ENCODE results near the gene ALK. TPM values are rescaled to one million over a fixed set of nuclear protein-coding genes. Genes with fewer than 3 reads are reported as not detected.

The ALK gene
- total RNA-seq, 4 donors from 2014 or later = 0.19 TPM; not detected in 3

DNA sequence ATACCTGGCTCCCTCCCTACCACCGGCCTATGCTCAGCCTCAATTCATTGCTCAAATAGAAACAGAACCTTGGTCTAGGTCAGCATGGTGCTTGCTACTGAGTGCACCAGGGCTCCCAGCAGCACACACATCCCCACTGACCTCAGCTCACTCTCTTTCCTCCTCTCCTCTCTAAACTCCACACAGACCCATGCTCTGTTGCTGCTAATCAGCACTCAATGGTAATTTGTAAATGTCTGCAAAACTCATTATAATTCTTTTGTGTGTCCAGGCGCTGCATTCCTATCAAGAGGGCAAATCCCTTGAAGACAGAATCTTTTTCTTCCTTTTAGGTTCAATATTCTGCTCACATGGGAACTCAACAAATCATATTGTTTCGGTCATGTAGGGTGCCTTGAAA lies 424.0 kb downstream of the ALK start:
- WGBS, 2 donors = 88 to 93% methylated on average over 3 of the region's 3 CpGs
- TF ChIP-seq, protein P1, sequence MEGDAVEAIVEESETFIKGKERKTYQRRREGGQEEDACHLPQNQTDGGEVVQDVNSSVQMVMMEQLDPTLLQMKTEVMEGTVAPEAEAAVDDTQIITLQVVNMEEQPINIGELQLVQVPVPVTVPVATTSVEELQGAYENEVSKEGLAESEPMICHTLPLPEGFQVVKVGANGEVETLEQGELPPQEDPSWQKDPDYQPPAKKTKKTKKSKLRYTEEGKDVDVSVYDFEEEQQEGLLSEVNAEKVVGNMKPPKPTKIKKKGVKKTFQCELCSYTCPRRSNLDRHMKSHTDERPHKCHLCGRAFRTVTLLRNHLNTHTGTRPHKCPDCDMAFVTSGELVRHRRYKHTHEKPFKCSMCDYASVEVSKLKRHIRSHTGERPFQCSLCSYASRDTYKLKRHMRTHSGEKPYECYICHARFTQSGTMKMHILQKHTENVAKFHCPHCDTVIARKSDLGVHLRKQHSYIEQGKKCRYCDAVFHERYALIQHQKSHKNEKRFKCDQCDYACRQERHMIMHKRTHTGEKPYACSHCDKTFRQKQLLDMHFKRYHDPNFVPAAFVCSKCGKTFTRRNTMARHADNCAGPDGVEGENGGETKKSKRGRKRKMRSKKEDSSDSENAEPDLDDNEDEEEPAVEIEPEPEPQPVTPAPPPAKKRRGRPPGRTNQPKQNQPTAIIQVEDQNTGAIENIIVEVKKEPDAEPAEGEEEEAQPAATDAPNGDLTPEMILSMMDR (IDR thresholded peaks at IDR 0.05) = no peak
- TF ChIP-seq POLR2A (IDR thresholded peaks at IDR 0.05) = no peak
- Histone ChIP-seq H3K4me3 (no peak overlapping the region), H3K27ac (no peak overlapping the region), H3K27me3 (peaks cover 0 to 22% (median 0%) of the 10 kb centered on the region in 4 donors), H3K4me1 (no peaks in the 10 kb centered on the region), H3K36me3 (no peaks in the 10 kb centered on the region), H3K9me3 (no peaks in the 10 kb centered on the region)
- no peak for DNase-seq
- intact Hi-C loops (cut with DNase I) = no loop called here

DNA sequence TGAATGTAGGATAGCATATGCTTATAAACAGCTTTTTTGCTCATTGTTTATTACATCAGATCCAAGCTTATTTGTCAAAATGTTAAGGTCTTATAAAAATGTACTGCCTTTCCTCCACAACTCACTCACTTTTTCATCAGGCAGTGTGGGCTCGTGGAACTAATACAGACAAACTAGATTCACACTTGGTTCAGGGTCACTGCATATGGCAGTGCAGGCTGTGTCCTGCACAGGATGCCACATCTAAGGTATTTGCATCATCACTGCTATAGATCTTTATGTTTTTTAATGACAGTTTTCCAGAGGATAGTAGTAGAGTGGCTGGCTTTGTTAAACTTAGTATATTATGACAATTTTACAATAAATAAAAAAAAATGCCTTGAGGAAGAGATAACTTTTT lies 425.2 kb downstream of the ALK start:
- no peak for DNase-seq
- H3K4me1 ChIP-seq = no peaks in the 10 kb centered on the region
- no peak for TF ChIP-seq POLR2A (IDR thresholded peaks at IDR 0.05)
- TF ChIP-seq, protein P1 (IDR thresholded peaks at IDR 0.05) = no peak
- H3K9me3 ChIP-seq = no peaks in the 10 kb centered on the region
- H3K27me3 ChIP-seq = peaks cover 0 to 20% (median 0%) of the 10 kb centered on the region in 4 donors
- 20 to 47% methylated on average over 1 of the region's 1 CpG for WGBS, 2 donors
- intact Hi-C loops (cut with DNase I) = no loop called here
- no peak overlapping the region for H3K27ac ChIP-seq
- no peaks in the 10 kb centered on the region for H3K36me3 ChIP-seq
- no peak overlapping the region for H3K4me3 ChIP-seq

DNA sequence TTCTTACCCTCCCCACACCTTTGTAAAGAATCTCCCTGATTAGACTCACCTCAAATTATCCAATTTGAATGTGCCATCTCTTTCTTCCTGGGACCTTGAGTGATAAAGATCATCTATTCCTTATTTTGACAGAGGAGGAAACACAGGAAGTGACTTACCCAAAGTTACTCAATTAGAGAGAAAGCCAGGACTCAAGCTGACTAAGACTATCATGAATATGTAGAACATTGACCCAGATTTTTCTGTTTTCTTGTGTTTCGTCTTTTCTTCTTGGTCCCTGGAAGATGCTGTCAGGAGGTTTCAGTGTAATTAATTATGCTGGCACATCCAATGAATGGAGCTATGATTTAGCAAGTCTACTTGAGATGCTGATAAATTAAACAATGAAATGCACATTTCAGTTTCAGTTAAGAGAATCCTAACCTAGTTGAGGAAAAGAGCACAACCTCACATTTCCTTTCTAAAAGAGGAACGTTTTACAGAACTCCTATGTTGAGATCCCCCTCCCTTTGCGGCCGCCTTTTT lies 425.8 kb downstream of the ALK start:
- Histone ChIP-seq H3K4me3 (no peak overlapping the region), H3K9me3 (no peaks in the 10 kb centered on the region), H3K27ac (no peak overlapping the region), H3K36me3 (no peaks in the 10 kb centered on the region), H3K4me1 (no peaks in the 10 kb centered on the region), H3K27me3 (peaks cover 0 to 14% (median 0%) of the 10 kb centered on the region in 4 donors)
- WGBS, 2 donors = 41 to 47% methylated on average over 4 of the region's 4 CpGs
- intact Hi-C loops (cut with DNase I) = no loop called here
- TF ChIP-seq, protein P1 (IDR thresholded peaks at IDR 0.05) = no peak
- TF ChIP-seq POLR2A (IDR thresholded peaks at IDR 0.05) = no peak
- no peak for DNase-seq

- no peaks in the 10 kb centered on the region for H3K4me1 ChIP-seq
- H3K27me3 ChIP-seq = peaks cover 0 to 8% (median 0%) of the 10 kb centered on the region in 4 donors
- intact Hi-C loops (cut with DNase I) = no loop called here
- WGBS, 2 donors = 56 to 58% methylated on average over 6 of the region's 6 CpGs
- DNase-seq = no peak
- H3K4me3 ChIP-seq = no peak overlapping the region
- H3K36me3 ChIP-seq = no peaks in the 10 kb centered on the region
- H3K9me3 ChIP-seq = no peaks in the 10 kb centered on the region
- TF ChIP-seq, protein P1 (IDR thresholded peaks at IDR 0.05) = no peak
- TF ChIP-seq POLR2A (IDR thresholded peaks at IDR 0.05) = no peak
- H3K27ac ChIP-seq = no peak overlapping the region
Measured at GRCh38 chr2:29495068-29495467, 426.3 kb downstream of the ALK start.

- no peak for DNase-seq
- no peaks in the 10 kb centered on the region for H3K9me3 ChIP-seq
- no peaks in the 10 kb centered on the region for H3K27me3 ChIP-seq
- no peak overlapping the region for H3K4me3 ChIP-seq
- intact Hi-C loops (cut with DNase I) = no loop called here
- H3K36me3 ChIP-seq = no peaks in the 10 kb centered on the region
- WGBS, 2 donors = 36 to 57% methylated on average over 2 of the region's 2 CpGs
- no peak overlapping the region for H3K27ac ChIP-seq
- H3K4me1 ChIP-seq = no peaks in the 10 kb centered on the region
- TF ChIP-seq POLR2A (IDR thresholded peaks at IDR 0.05) = no peak
- TF ChIP-seq, protein P1 (IDR thresholded peaks at IDR 0.05) = no peak
Measured at GRCh38 chr2:29492701-29493100, 428.7 kb downstream of the ALK start.
